Inflammatory macrophage treated with lipopolysaccharide for 1 hour (primary cell): Measurements from ENCODE around the gene MEAK7.

ENCODE experiments used
- DNase-seq, 2 donors: peaks; one replicate each; pipeline ENCODE4 v3.0.0-alpha.2; 2020 to 2022

MEAK7 gene

DNA sequence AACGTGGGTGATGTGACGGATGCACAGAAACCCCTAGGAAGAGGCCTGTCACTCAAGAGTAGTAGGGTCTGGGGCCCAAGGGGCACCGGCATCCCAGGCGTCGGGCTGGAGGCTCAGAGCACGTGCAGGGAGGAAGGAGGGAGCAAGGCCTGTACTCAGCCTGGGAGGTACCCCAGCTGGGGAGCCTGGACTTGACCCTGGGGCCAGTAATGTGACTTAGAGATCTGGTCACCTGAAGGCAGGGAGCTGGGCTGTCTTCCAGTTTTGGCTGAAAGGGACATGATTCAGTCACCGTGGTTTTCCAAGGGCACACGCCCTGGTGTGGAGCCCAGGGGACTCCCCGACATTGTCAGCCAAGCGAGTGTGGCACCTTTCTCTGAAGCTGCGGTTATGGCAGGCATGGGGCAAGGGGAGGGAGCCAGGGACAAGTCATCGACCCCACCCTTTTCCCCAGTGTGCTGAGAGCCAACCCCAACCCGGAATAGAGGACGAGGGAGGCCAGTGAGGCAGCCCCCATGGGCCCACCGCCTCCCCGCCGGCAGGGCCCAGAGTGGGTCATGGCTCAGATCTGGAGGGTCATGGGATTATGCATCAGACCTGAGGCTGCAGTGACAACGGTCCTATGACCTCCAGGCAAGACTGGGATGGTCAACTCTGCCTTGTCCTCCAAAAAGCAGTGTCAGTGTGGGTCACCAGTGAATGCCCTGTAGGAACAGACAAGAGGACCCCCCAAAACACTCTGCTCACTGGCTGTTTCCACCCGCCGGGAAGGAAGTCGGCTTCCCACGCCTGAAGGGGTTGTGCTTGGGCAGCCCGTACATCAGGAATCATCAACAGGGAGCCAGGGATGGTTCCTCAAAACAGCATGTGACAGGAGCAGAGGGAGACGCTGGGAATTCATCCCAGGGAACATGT is 41.9 kb downstream of the MEAK7 start:
- no peak for DNase-seq

GRCh38 chr16:84461413-84462295 is 42.8 kb downstream of the MEAK7 start:
- DNase-seq: no peak

GRCh38 chr16:84461029-84461412 is 43.4 kb downstream of the MEAK7 start:
- no peak for DNase-seq

- DNase-seq: no peak
These were observed 43.9 kb downstream of the MEAK7 start for GRCh38 chr16:84460406-84461028.

DNA sequence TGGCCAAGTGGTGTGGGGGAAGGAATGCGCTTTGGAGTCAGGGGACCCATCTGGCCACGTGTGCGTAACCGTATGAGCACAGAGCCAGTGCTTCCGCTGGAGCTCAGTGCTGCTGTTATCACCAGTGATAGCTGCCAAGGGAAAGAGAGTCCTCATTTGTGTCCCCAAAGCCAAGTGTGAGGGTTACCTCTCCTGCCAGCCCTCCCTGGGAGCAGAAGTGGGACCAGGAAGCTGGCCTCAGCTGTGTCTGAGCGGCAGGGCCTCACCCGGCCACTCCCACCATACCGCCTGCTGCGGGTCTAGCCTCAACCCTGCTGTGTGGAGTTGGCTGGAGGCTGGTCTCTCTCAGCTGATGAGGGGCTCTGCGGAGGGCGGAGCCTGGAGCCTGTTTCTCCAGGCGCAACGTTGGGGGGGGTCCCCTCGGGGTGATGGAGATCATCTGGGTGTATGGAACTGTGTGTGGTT is 44.5 kb downstream of the MEAK7 start:
- no peak for DNase-seq

GRCh38 chr16:84459533-84459894 is 44.9 kb downstream of the MEAK7 start:
- DNase-seq: no peak

DNA sequence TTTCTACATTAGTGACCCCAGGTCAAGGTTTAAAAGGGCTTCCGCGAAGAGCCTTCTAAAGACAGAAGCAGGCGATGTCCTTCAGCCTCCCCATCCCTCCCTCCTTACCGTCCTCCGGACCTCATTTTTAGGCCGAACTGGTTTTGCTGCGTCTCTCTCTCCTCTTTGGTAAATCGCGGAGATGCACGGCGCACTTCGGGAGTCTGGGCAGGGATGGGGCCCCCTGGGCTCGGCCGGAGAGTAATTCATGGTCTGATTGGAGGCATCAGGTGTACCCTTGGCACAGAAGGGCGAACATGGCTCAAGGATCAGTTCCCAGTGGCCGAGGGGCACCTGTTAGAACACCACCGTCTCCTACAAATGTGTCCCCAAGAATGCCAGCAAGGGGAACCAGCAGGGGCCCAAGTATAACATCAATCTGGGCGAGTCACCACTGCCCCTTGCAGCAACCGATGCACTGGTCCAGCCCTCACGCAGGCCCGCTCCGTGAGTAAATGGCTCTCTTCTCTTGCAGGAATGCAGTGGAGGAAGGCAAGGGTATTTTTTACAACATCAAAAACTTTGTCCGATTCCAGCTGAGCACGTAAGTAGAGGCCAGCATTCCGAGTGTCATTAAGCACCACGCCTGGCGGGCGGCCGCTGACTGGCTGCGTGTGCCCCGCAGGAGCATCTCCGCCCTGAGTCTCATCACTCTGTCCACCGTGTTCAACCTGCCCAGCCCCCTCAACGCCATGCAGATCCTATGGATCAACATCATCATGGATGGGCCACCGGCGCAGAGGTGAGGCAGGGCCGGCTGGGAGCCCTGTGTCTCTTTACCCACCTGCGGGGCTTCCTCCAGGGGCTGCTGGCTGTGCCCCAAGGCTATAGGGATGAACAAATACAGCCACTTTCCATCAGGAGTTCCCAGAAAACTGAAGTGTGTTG is 45.6 kb downstream of the MEAK7 start:
- no peak for DNase-seq

DNA sequence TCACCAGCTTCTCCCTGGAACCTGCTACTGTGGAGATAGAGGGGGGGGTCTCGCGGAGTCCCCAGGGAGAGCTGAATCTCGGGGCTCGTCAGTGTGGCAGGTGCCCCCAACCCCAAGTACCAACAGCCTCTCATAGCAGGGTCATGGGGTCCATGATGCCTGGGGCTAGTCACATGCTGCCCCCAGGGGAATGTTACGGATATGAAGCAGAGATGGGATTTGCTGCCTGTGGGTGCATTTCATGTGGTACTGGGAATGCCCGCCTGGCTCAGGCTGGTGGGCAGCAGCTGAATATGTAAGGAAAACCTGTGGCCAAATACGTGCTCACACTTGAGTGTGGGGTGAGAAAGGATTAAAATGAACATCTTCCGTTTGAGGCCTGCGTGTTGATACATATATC is 49.4 kb downstream of the MEAK7 start:
- no peak for DNase-seq
